Skin epidermis (tissue), 12 donors: ENCODE data around the gene PDE4B.
"Not testable (repeated sequence)": the region's sequence is repeated elsewhere in the genome, so short reads cannot be mapped to it uniquely, and the experiment has no call there.

Experiments
- H3K27ac ChIP-seq, 21 experiments: fragments of 200-600 bp; sonication (generic) in 11 of 21; one replicate each; pipeline ENCODE4 v1.5.0; 2020; ENCODE audit warnings: mild to moderate bottlenecking in 3 of 21, inconsistent platforms in 2 of 21, moderate library complexity in 2 of 21
- H3K4me3 ChIP-seq, 7 experiments: fragments of 200-600 bp; sonication (generic) in 2 of 7; one replicate each; pipeline ENCODE4 v1.5.0; 2020; ENCODE audit warnings: inconsistent platforms in 2 of 7, mild to moderate bottlenecking in 2 of 7, moderate library complexity in 1 of 7

The PDE4B gene

DNA sequence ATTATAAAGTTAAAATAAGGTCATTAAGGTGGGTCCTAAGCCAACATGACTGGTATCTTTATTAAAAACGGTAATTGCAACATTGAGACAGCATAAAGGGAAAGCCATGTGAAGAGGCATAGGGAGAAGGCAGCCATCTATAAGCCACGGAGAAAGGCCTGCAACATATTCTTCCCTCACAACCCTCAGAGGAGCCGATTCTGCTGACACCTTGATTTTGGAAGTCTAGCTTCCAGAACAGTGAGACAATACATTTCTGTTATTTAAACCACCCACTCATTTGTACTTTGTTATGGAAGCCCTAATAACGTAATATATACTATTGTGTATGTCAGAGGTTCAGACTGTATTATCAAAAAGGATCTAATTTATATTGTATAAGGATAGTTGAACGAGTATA is 190.8 kb downstream of the PDE4B start:
- no peak overlapping the region for H3K27ac ChIP-seq

DNA sequence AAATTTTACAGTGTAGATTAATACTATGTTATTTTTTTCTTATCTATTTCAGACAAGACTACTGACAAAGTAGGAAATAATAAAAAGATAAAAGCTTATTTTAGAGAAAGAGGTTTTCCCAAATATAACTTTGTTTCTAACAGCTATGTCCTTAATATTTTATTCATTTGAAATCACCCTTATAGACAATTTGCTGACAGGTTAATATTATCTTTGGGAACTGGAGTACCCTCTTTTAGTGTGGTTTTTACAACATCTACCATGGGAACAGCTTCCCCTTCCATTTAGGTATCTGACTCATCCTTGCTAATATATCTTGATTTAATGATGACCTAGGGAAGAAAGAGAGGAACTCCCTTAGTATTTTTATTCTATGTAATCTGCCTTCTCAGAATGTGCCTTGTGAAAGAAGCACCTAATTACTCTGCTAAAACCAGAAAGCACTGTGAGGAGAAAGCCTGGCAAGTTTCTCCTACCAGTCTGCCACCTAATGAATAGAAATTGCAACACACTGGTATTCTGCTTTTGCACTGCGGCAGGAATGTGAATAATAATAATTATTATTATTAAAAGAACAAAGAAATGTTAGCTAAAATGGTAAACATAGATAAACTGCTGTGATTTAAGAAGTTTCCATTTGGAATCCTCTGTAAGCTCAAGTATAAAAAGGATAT is 192.8 kb downstream of the PDE4B start:
- no peak overlapping the region for H3K4me3 ChIP-seq
- H3K27ac ChIP-seq: no peak overlapping the region

More for the DNA sequence above, 190.8 kb downstream of the PDE4B start:
- H3K4me3 ChIP-seq: no peak overlapping the region

DNA sequence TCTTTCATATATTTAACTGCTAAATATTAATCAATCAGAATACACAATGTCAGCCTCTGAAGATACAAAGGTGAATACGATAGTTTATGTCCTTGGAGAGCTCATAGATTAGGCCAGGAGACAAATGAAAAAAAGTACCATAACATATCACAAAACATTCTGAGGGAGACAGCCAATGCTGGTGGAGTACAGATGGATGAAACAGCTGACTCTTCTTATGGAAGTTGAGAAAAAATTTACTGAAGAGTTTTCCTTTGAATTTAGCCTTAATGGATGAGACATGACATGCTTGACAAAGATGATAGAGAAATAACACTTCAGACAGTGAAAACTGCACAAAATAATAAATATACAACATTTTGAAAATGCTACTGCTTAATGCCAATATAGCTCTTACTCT is 193.5 kb downstream of the PDE4B start:
- H3K27ac ChIP-seq: no peak overlapping the region
- H3K4me3 ChIP-seq: no peak overlapping the region

DNA sequence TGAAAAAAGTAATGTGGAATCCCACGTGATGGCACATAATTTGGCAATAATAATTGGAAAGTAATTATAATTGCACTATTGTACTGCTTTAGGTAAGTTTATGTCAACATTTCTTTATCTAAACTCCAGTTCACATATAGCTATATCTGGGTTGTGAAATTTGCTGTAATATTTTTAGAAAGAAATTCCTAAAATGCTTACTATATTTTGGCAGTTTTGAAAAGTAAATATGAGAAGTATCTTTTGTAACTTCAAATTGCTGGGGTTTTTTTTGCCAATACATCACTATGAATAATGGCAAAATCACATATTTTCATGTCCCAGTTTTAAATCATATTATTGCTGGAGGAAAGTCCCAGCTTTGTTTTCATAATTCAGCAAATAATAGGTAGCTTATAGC is 197.5 kb downstream of the PDE4B start:
- no peak overlapping the region for H3K27ac ChIP-seq
- no peak overlapping the region for H3K4me3 ChIP-seq

DNA sequence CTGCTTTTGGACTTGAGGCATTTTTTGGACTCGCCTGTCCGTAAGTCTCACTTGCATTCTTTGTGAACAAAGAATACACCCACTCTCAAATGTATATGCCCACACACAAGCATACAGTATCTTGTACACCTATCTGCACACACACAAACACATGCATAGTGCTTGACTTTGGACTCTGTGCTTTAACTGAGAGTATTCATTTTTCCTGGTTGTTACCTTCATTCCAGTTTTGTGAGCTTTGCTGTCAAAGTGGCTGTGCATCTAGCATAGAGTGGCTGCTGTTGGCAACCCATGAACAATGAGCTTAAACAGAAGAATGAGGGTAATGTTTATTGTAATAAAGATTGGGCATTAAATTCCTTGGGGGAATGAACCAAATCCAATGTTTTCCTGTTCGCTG is 199.0 kb downstream of the PDE4B start:
- no peak overlapping the region for H3K4me3 ChIP-seq

DNA sequence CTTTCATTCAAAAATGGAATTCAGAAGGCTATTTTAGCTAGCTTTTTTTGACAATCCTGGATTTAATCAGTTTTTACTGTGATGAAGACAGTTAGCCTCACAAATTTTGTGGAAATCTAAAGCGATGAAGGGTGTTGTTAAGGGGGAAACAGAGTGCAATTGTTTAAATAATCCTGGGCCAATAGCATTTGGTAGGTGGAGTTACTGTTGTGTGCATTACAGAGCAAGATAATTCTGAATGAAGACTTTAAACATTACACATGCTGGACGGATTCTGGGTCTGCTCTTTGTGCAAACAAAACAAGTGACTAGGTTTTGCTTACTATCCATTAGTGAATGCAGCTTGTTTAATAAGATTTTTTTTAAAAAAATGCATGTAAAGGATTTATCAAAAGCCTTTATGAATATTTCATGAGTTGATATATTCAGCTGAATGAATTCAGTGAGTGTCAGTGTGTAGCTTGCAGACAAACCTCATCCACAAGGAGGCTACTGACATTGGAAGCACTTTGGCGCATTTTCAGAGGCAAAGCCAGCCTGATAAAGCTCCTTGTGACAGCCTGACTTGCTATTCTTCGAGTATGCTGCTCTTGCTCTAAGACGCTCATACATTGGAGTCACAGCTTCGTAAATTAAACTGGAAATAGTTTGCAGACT is 199.6 kb downstream of the PDE4B start:
- Histone ChIP-seq H3K27ac (no peak overlapping the region), H3K4me3 (no peak overlapping the region)

More for the DNA sequence above, 199.0 kb downstream of the PDE4B start:
- no peak overlapping the region for H3K27ac ChIP-seq

DNA sequence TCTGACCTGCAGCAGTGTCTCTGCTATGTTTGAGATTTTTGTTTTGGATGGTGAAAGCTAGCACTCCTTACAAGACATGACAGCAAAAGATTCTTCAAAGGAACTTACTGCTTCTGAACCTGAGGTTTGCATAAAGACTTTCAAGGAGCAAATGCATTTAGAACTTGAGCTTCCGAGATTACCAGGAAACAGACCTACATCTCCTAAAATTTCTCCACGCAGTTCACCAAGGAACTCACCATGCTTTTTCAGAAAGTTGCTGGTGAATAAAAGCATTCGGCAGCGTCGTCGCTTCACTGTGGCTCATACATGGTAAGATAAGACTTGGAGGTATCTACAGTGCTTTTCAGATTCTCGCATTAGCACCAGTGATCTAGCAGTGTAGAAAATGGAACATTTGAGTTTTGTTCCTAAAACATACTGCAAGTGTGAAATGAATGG is 200.2 kb downstream of the PDE4B start:
- H3K4me3 ChIP-seq: no peak overlapping the region
- no peak overlapping the region for H3K27ac ChIP-seq

DNA sequence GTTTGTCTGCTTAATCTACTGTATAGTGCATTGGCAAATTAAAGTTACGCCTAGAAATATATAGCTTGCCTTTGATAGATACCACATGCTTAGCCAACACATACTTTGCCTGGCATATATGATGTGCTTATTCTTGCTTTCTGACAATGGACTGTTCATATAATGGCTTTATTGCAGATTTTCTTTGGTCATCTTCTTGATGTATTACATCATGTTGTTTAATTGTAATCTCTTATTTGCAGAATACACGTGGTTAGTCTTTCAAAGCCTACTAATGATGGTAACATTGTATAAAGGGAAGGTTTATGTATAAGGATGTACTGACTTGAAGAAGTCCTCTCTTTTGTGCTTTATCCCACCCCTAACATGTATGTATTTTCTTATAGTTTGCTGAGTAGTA is 201.5 kb downstream of the PDE4B start:
- H3K4me3 ChIP-seq: no peak overlapping the region
- no peak overlapping the region for H3K27ac ChIP-seq

DNA sequence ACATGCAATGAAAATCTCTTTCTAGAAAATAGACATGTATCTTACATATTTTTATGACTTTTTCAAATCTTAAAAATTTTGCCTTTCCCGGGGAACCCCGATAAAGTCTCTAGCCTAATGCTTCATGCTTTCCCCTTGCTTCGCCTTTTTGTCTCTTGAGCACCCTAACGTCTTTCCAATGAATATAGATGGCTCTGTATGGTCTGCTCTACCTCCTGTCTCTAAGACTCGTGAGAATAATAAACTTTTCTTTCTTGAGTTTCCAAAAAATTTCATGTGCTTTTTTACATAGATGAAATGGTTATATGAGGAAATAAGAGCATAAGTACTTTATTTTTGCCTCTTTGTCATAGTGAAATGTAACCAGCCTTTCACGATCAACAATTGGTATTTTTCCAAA is 202.6 kb downstream of the PDE4B start:
- no peak overlapping the region for H3K4me3 ChIP-seq

DNA sequence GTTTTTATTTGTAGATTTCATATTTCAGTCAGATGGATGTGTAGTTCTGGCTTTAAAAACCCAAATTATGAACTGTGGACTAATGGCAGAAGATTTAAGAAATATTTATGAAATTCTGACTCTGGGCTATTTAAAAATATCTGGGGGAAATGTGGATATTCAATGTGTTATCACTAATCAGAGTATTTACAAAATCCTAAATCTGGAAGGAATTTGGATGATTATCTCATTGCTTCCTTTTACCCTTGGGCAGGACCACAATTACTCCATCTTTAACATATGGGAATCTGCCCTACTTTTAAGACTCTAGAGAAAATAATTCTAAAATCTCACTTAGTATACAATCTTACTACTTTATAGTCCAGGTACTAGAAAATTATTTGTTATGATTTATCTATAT is 203.2 kb downstream of the PDE4B start:
- H3K27ac ChIP-seq: no peak overlapping the region
- H3K4me3 ChIP-seq: no peak overlapping the region

More for the DNA sequence above, 202.6 kb downstream of the PDE4B start:
- no peak overlapping the region for H3K27ac ChIP-seq

DNA sequence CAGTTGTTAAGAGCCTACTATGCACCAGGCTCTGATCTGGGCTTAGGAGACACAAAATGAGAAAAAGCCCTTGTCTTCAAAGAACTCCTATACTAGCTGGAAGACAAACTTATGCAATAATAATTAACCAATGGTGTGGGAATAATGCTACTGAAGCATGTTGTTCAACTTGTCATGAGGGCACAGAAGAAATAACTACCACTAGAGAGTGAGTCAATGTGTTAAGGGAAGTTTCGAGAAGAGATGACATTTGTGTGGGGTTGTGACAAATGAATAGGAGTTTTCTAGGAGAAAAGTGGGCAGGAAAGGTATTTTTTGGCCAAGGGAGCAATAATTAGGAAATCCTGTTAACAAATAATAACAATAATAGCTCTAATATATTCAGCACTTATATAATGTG is 205.0 kb downstream of the PDE4B start:
- no peak overlapping the region for H3K4me3 ChIP-seq

DNA sequence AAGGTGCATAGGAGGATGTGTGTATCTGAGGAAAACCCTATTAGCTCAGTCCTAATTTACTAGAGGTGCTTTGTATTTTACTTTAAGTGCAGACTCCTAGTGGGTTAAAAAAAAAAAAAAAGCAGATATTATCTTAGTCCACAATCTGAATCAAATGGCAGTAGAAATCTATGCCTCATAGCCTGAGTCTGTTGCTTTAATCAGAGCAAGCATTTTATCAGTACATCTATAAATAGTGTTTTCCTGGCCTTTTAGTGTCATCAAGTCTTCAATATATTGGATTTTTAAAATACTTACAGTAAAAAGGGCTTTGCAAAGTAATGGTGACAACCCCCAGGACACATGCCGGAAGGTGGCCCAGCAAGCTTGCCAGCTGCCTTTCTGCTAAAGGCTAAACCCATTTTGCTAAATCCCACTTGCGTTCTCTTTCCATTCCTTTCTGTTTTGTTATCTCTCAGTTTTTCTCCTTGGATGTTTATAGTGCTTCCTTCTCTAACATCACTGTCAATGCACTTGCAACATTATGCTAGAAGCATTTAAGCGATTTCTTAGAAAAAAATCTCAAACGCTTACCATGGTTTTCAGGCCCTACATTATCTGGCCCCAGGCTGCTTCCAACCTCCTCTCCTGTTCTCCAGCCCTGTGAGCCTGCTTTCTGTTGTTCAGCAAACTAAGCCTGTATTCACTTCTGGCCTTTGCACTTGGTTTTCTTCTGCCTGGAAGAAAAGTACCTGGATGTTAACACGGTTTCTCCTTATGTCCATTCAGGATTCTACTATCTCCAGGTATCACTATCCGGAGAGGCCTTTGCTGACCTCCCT is 206.3 kb downstream of the PDE4B start:
- no peak overlapping the region for H3K27ac ChIP-seq
- no peak overlapping the region for H3K4me3 ChIP-seq

More for the DNA sequence above, 205.0 kb downstream of the PDE4B start:
- H3K27ac ChIP-seq: no peak overlapping the region

DNA sequence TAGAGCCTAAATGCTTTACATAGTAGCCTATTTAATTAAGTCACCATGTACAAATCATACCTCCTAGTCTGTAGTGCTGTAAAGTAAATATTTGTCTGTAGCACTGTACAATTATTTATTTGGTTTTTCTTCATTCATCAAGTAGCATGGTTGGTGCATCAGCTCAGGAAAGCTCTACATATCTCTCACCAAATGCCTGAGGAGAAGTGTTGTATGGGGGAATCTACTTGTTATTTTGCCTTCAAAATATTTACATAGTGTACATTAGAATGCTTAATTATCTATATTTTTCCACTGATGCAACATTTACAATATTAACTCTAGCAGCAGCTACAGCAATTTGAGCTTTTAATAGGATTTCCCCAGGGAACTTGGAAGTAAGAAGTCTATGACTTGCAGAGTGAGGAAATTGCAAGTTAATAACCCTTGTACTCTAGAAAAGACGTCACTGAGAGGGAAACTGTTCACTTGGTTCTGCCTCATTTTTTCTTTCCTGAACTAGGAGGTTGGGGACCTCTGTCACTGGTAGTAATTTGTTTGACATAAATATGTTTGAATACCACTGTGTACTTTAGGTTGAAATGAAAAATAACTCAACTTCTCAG is 207.4 kb downstream of the PDE4B start:
- Histone ChIP-seq H3K27ac (no peak overlapping the region), H3K4me3 (no peak overlapping the region)

DNA sequence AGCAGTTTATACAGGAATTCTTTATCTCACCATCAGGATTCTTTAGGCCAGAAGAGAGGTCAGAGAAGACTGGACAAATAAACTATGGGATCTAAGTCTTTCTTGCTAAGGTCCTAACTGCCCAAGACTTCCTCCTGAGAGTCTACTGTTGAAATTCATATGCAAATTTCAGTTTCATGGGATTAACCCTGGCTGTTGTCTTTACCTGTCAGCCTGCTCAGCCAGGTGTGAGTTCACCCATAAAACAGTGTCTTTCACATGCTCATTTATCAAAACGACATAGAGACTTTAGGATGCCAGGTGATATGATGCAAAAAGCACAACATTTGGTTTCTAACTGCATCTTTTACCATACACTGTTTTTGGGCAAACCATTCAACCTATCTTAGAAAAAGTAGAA is 211.0 kb downstream of the PDE4B start:
- Histone ChIP-seq H3K4me3 (no peak overlapping the region), H3K27ac (no peak overlapping the region)

DNA sequence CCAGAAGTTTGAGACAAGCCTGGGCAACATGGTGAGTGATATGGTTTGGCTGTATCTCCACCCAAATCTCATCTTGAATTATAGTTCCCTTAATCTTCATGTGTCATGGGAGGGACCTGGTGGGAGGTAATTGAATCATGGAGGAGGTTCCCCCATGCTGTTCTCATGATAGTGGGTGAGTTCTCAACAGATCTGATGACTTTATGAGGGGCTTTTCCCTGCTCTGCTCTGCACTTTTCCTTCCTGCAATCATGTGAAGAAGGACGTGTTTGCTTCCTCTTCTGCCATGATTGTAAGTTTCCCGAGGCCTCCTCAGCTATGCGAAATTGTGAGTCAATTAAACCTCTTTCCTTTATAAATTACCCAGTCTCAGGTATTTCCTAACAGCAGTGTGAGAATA is 213.8 kb downstream of the PDE4B start:
- H3K4me3 ChIP-seq, H3K27ac ChIP-seq: not testable (repeated sequence)

DNA sequence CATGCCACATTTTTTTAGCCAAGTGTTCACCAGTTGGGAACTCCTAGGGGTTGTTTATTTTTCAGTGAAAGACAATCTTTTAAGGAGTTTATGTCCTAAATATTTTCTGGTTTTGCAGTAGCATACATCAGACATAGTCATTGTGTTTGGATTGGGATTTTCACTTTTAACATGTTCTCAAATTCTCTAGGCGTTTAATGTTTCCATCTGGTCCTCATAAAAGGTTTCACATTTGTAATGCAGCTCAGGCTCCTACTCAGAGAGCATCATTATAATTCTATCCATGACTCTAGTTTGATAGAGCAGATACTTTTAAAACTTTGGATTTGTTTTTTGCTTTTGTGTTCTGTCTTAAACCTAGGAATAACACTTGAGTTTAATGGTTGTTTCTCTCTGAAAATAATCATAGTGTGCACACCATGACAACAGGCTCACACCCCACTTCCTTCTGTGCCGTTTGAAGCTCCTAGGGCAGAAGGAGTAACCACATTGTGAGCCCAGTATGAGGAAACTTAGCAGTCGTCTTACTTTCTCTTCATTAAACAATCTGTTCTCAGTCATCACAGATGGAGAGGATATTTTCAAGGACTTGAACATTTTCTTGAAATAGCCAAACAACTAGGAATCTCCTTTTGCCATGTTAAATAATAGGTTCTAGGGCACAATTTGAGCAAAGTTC is 219.6 kb downstream of the PDE4B start:
- Histone ChIP-seq H3K4me3 (no peak overlapping the region), H3K27ac (no peak overlapping the region)

DNA sequence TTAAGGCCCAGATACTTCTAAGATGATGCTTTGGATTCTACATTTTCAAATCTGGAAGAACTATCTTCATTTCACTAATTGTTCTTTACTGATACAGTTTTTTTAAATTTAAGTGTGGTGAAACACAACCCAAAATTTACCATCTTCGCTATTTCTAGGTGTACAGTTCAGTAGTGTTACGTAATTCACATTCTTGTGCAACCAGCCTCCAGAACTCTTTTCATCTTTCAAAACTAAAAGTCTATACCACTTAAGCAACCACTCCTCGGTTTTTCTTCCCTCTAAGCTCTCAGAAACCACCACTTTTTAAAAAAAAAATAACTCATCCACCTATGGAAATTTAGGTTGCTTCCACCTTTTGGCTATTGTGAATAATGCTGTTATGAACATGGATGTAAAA is 220.7 kb downstream of the PDE4B start:
- Histone ChIP-seq H3K4me3 (no peak overlapping the region), H3K27ac (no peak overlapping the region)

DNA sequence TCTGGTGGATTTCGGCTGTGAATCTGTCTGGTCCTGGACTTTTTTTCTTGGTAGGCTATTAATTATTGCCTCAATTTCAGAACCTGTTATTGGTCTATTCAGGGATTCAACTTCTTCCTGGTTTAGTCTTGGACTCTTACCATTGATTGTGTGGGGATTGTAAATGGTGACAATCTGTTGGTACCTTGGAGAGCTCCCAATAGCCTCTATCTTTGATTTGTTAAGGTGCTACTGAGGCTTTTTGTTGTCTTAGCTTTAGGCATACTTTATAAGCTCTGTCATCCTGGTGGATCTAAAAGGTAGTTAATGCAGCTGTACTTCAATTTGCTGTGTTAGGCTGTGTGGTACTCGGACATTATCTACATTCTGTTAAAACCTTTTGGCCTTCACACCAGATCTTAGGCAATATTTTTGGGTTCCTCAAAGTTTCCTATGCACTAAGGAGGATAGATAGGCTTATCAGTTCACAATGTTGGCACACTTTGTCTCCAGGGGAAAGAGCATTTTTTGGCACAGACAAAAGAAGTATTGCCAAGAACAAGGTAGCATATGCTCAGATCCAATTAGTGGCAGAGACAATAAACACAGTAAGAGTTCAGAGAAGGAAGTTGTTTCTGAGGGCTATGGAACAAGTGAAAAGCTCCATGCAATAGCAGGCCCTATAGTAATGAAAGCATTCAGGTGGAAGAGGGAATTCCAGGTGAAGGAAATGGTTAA is 230.4 kb downstream of the PDE4B start:
- H3K4me3 ChIP-seq: no peak overlapping the region
- no peak overlapping the region for H3K27ac ChIP-seq

DNA sequence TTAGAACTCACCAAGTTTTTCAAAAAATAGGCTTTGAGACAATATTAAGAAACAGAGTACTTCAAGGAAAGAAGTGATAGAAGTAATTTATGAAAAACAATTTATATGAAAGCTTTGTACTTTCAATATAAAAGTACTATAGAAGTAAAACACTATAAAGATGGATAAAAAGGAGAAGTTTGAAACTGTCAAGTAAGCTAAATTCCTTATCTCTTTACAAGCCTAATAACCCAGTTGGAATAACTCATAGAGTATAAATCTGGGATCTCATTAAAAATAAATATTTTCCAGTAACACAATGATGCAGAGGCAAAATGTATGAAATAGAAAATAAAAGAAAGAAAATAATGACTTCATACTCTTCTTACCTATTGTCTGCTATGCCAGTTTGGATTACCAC is 232.5 kb downstream of the PDE4B start:
- Histone ChIP-seq H3K4me3 (no peak overlapping the region), H3K27ac (no peak overlapping the region)
